ENCODE data around the gene CEPT1.

Gene CEPT1

DNA sequence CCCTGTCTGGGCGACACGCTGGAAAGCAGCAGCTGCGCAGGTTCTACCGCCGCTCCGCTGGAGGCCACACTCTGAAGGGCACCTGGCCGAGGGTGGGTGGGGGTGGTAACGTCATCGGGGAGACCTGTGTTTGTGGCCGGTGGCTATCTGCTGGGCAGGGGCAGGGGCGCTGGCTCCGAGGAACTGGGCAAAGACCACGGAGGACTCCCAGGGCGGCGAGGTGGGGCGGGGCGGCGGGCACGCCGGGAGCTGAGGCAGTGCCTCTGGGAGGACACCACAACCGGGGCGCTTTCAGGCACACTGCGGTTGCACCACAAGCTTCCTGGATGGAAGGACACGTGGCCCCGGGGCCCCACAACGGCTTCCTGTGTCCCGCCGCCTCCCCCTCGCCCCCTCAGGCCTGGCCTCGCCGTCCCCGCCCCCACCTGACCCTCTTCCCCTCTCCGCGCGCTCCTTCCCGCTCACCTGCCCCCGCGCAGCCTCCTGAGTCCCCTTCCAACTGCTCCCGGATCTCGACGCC is 63.7 kb downstream of the CEPT1 start:
- Histone ChIP-seq H3K4me3 (ENCODE audit: low read length) (peak overlapping the region; percentile 92), H3K27me3 (ENCODE audit: low read depth, low read length) (no peaks in the 10 kb centered on the region), H3K36me3 (replicated peaks; ENCODE audit: low read depth, low read length) (no peaks in the 10 kb centered on the region), H3K27ac (ENCODE audit: low read length) (peak overlapping the region; percentile 42; the same call in 1 of the 2 replicates), H3K9me3 (ENCODE audit: insufficient read depth, low read length) (no peaks in the 10 kb centered on the region), H2AFZ (ENCODE audit: low read depth, low read length) (peak overlapping the region; percentile 58), H3K4me1 (ENCODE audit: low read length) (peaks cover 22% of the 10 kb centered on the region), H3K4me2 (ENCODE audit: low read length) (peak overlapping the region; percentile 99), H3K9ac (ENCODE audit: low read length) (peak overlapping the region; percentile 89), H4K20me1 (ENCODE audit: insufficient read depth, low read length) (no peaks in the 10 kb centered on the region), H3K79me2 (ENCODE audit: low read length) (no peaks in the 10 kb centered on the region)
- TF ChIP-seq, protein P1, sequence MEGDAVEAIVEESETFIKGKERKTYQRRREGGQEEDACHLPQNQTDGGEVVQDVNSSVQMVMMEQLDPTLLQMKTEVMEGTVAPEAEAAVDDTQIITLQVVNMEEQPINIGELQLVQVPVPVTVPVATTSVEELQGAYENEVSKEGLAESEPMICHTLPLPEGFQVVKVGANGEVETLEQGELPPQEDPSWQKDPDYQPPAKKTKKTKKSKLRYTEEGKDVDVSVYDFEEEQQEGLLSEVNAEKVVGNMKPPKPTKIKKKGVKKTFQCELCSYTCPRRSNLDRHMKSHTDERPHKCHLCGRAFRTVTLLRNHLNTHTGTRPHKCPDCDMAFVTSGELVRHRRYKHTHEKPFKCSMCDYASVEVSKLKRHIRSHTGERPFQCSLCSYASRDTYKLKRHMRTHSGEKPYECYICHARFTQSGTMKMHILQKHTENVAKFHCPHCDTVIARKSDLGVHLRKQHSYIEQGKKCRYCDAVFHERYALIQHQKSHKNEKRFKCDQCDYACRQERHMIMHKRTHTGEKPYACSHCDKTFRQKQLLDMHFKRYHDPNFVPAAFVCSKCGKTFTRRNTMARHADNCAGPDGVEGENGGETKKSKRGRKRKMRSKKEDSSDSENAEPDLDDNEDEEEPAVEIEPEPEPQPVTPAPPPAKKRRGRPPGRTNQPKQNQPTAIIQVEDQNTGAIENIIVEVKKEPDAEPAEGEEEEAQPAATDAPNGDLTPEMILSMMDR (IDR thresholded peaks at IDR 0.05; ENCODE audit: low read depth, low read length), result no peak

DNA sequence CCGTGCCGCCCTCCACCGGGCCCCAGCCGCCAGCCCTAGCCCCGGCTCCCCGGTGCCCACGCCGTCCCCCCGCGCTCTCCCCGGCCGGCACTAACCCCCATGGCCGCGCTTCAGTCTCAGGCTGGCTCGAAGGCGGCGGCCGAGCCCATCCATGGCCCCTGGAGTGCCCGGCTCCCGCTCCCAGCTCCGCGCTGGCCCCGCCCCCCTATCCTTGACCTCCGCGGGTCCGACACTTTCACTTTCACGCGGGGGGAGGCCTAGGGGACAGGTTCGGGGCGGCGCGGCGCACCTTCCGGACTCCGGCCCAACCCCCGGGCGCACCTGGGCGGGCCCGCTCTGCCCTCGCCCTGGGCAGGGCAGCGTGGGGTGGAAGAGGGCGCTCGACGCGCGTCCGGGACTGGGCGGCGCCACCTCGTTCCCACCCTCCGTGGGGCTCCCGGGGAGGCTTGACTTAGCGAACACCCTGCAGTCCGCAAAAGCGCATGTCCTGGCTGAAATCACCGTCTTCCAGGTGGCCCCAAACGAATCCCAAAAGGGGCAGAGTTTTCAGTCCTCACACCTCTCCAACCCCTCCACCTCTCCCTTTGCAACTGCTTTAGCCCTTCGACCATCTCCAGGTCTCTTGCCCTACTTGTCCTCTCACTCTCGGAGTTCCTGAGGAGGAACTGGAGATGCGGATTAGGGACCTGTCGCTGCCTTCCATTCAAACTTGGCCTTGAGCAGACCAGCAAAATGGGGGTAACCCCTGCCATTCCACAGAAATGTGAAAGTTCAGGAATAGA is 64.4 kb downstream of the CEPT1 start:
- Histone ChIP-seq H3K36me3 (replicated peaks; ENCODE audit: low read depth, low read length) (no peaks in the 10 kb centered on the region), H3K4me3 (ENCODE audit: low read length) (peak overlapping the region; percentile 92), H3K27ac (ENCODE audit: low read length) (peak overlapping the region; percentile 42; the same call in 1 of the 2 replicates), H3K79me2 (ENCODE audit: low read length) (no peaks in the 10 kb centered on the region), H3K9me3 (ENCODE audit: insufficient read depth, low read length) (no peaks in the 10 kb centered on the region), H3K9ac (ENCODE audit: low read length) (peak overlapping the region; percentile 89), H3K27me3 (ENCODE audit: low read depth, low read length) (no peaks in the 10 kb centered on the region), H3K4me1 (ENCODE audit: low read length) (peaks cover 22% of the 10 kb centered on the region), H4K20me1 (ENCODE audit: insufficient read depth, low read length) (no peaks in the 10 kb centered on the region), H2AFZ (ENCODE audit: low read depth, low read length) (peak overlapping the region; percentile 58), H3K4me2 (ENCODE audit: low read length) (peak overlapping the region; percentile 99)
- TF ChIP-seq EZH2phosphoT487 (IDR thresholded peaks at IDR 0.05; ENCODE audit: low read depth), result no peak
- TF ChIP-seq, protein P1 (IDR thresholded peaks at IDR 0.05; ENCODE audit: low read depth, low read length), result peak; percentile 15

- no peak for TF ChIP-seq EZH2phosphoT487 (IDR thresholded peaks at IDR 0.05; ENCODE audit: low read depth)
- TF ChIP-seq, protein P1 (IDR thresholded peaks at IDR 0.05; ENCODE audit: low read depth, low read length), result no peak
- Histone ChIP-seq H3K36me3 (replicated peaks; ENCODE audit: low read depth, low read length) (no peaks in the 10 kb centered on the region), H3K9ac (ENCODE audit: low read length) (peak overlapping the region; percentile 89), H2AFZ (ENCODE audit: low read depth, low read length) (no peak overlapping the region), H3K4me1 (ENCODE audit: low read length) (peaks cover 22% of the 10 kb centered on the region), H3K79me2 (ENCODE audit: low read length) (no peaks in the 10 kb centered on the region), H3K9me3 (ENCODE audit: insufficient read depth, low read length) (no peaks in the 10 kb centered on the region), H3K27me3 (ENCODE audit: low read depth, low read length) (no peaks in the 10 kb centered on the region), H4K20me1 (ENCODE audit: insufficient read depth, low read length) (no peaks in the 10 kb centered on the region), H3K4me2 (ENCODE audit: low read length) (peak overlapping the region; percentile 99), H3K27ac (ENCODE audit: low read length) (no peak overlapping the region), H3K4me3 (ENCODE audit: low read length) (peak overlapping the region; percentile 92)
Measured at GRCh38 chr1:111204983-111205713, 65.1 kb downstream of the CEPT1 start.

DNA sequence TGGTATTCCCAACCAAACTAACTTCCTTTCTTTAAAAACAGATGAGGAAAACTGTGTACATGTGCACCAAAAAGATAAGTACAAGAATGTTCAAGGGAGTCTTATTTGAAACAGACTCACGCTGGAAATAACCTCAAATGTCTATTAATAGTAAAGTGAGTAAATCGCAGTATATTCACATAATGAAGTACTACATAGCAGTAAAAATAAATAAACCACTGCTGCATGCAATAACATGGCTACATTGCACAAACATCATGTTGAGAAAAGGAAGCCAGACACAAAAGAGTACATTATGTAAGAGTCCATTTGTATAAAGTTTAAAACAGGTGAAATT is 65.7 kb downstream of the CEPT1 start:
- Histone ChIP-seq H3K36me3 (replicated peaks; ENCODE audit: low read depth, low read length) (no peaks in the 10 kb centered on the region), H4K20me1 (ENCODE audit: insufficient read depth, low read length) (no peaks in the 10 kb centered on the region), H3K4me1 (ENCODE audit: low read length) (peaks cover 22% of the 10 kb centered on the region), H3K79me2 (ENCODE audit: low read length) (no peaks in the 10 kb centered on the region), H3K27ac (ENCODE audit: low read length) (no peak overlapping the region), H3K4me3 (ENCODE audit: low read length) (peak overlapping the region; percentile 92; the same call in 1 of the 2 replicates), H3K4me2 (ENCODE audit: low read length) (peak overlapping the region; percentile 99), H3K27me3 (ENCODE audit: low read depth, low read length) (no peaks in the 10 kb centered on the region), H3K9ac (ENCODE audit: low read length) (no peak overlapping the region), H3K9me3 (ENCODE audit: insufficient read depth, low read length) (no peaks in the 10 kb centered on the region), H2AFZ (ENCODE audit: low read depth, low read length) (no peak overlapping the region)
- TF ChIP-seq, protein P1 (IDR thresholded peaks at IDR 0.05; ENCODE audit: low read depth, low read length), result no peak
